H9 (cell line): ENCODE results near the gene ATF6. TPM values are rescaled to one million over a fixed set of nuclear protein-coding genes. Genes with fewer than 3 reads are reported as not detected.

Source experiments
- DNase-seq: peaks from one replicate; pipeline ENCODE4 v3.0.0-alpha.2; 2017
- H2AFZ ChIP-seq: one replicate; pipeline ENCODE4 v1.6.1; 2013; ENCODE audit warnings: mild to moderate bottlenecking, low read length, control low read depth, moderate library complexity
- H2AK5ac ChIP-seq: 2 replicates; pipeline ENCODE4 v1.6.1; 2013; ENCODE audit warnings: low read length, control low read depth, mixed read lengths; ENCODE audit not compliant: insufficient read length
- H2BK120ac ChIP-seq: one replicate; pipeline ENCODE4 v1.6.1; 2013; ENCODE audit warnings: low read depth, mild to moderate bottlenecking, low read length, control low read depth, inconsistent platforms; ENCODE audit not compliant: poor library complexity, severe bottlenecking
- H2BK12ac ChIP-seq: 2 replicates; pipeline ENCODE4 v1.6.1; 2013; ENCODE audit warnings: low read length, control low read depth, mixed read lengths, low read depth; ENCODE audit not compliant: insufficient read length
- H2BK15ac ChIP-seq: 2 replicates; pipeline ENCODE4 v1.6.1; 2013; ENCODE audit warnings: low read depth, low read length, control low read depth
- H2BK20ac ChIP-seq: one replicate; pipeline ENCODE4 v1.6.1; 2013; ENCODE audit warnings: low read depth, mild to moderate bottlenecking, low read length, control low read depth, inconsistent platforms; ENCODE audit not compliant: poor library complexity, severe bottlenecking
- H2BK5ac ChIP-seq: 2 replicates; pipeline ENCODE4 v1.6.1; 2013; ENCODE audit warnings: low read length, control low read depth, mixed read lengths; ENCODE audit not compliant: insufficient read length
- H3K14ac ChIP-seq: 2 replicates; pipeline ENCODE4 v1.6.1; 2013; ENCODE audit warnings: low read length, control low read depth; ENCODE audit not compliant: insufficient read depth
- H3K18ac ChIP-seq: 2 replicates; pipeline ENCODE4 v1.6.1; 2013; ENCODE audit warnings: low read depth, mild to moderate bottlenecking, mixed read lengths, low read length, control low read depth; ENCODE audit not compliant: insufficient read length
- H3K23ac ChIP-seq: 2 replicates; pipeline ENCODE4 v1.6.1; 2013; ENCODE audit warnings: low read length, control low read depth, mixed read lengths, low read depth; ENCODE audit not compliant: insufficient read length
- H3K23me2 ChIP-seq: 2 replicates; pipeline ENCODE4 v1.6.1; 2013; ENCODE audit warnings: low read depth, mild to moderate bottlenecking, mixed read lengths, low read length, control low read depth; ENCODE audit not compliant: insufficient read length, poor library complexity, severe bottlenecking
- H3K27ac ChIP-seq: 2 replicates; pipeline ENCODE4 v1.5.1; 2013; ENCODE audit warnings: low read length, control low read depth, mixed read lengths, low read depth; ENCODE audit not compliant: insufficient read length
- H3K27me3 ChIP-seq: 2 replicates; pipeline ENCODE4 v1.6.1; 2013; ENCODE audit warnings: low read length, control low read depth, inconsistent platforms; ENCODE audit not compliant: insufficient read depth
- H3K4ac ChIP-seq: 2 replicates; pipeline ENCODE4 v1.6.1; 2013; ENCODE audit warnings: low read depth, mild to moderate bottlenecking, control low read depth, inconsistent platforms, low read length, moderate library complexity
- H3K4me1 ChIP-seq: 2 replicates; pipeline ENCODE4 v1.6.1; 2013; ENCODE audit warnings: low read length, control low read depth, inconsistent platforms; ENCODE audit not compliant: insufficient read depth
- H3K4me2 ChIP-seq: 2 replicates; pipeline ENCODE4 v1.6.1; 2013; ENCODE audit warnings: low read length, control low read depth, mixed read lengths; ENCODE audit not compliant: insufficient read length, insufficient read depth
- H3K56ac ChIP-seq: 2 replicates; pipeline ENCODE4 v1.6.1; 2013; ENCODE audit warnings: low read depth, mild to moderate bottlenecking, mixed read lengths, low read length, control low read depth; ENCODE audit not compliant: insufficient read length
- H3K79me1 ChIP-seq: 2 replicates; pipeline ENCODE4 v1.6.1; 2013; ENCODE audit warnings: low read depth, mild to moderate bottlenecking, moderate library complexity, low read length, control low read depth, inconsistent platforms; ENCODE audit not compliant: insufficient read depth, poor library complexity, severe bottlenecking
- H3K79me2 ChIP-seq: 2 replicates; pipeline ENCODE4 v1.6.1; 2013; ENCODE audit warnings: low read length, control low read depth, inconsistent platforms; ENCODE audit not compliant: insufficient read depth
- H3K9ac ChIP-seq: 2 replicates; pipeline ENCODE4 v1.6.1; 2013; ENCODE audit warnings: low read length, control low read depth, mixed read lengths; ENCODE audit not compliant: insufficient read length; ENCODE audit errors: extremely low read depth
- H3K9me3 ChIP-seq: one replicate; pipeline ENCODE4 v1.6.1; 2013; ENCODE audit warnings: low read depth, low read length, inconsistent platforms; ENCODE audit not compliant: control insufficient read depth
- H3T11ph ChIP-seq: one replicate; pipeline ENCODE4 v1.6.1; 2013; ENCODE audit warnings: mild to moderate bottlenecking, low read length, control low read depth, inconsistent platforms
- H4K20me1 ChIP-seq: one replicate; pipeline ENCODE4 v1.6.1; 2013; ENCODE audit not compliant: control insufficient read depth, insufficient read length, insufficient read depth
- H4K5ac ChIP-seq: 2 replicates; pipeline ENCODE4 v1.6.1; 2013; ENCODE audit warnings: low read depth, mild to moderate bottlenecking, mixed read lengths, low read length, control low read depth; ENCODE audit not compliant: insufficient read length
- H4K8ac ChIP-seq: replicated peaks from 2 replicates; pipeline ENCODE4 v1.6.1; 2013; ENCODE audit warnings: low read length, control low read depth, mixed read lengths, low read depth; ENCODE audit not compliant: insufficient read length
- H4K91ac ChIP-seq: 2 replicates; pipeline ENCODE4 v1.6.1; 2013; ENCODE audit warnings: low read depth, mild to moderate bottlenecking, moderate library complexity, mixed read lengths, low read length, control low read depth; ENCODE audit not compliant: insufficient read length
- H3K27ac Mint-ChIP-seq, 3 experiments: 2 replicates in 2 of 3; 3 replicates in 1 of 3; pipeline ENCODE4 v1.8.0; 2020 to 2021; ENCODE audit warnings: mixed read lengths in 3 of 3, mild to moderate bottlenecking in 1 of 3, moderate library complexity in 1 of 3
- H3K27me3 Mint-ChIP-seq: 2 replicates; pipeline ENCODE4 v1.8.0; 2021; ENCODE audit warnings: low read depth, mild to moderate bottlenecking, moderate library complexity, mixed read lengths
- H3K36me3 Mint-ChIP-seq, 3 experiments: 2 replicates in 2 of 3; 3 replicates in 1 of 3; pipeline ENCODE4 v1.8.0; 2020 to 2021; ENCODE audit warnings: low read depth in 3 of 3, mixed read lengths in 3 of 3; ENCODE audit not compliant: insufficient read depth in 1 of 3
- H3K4me1 Mint-ChIP-seq, 2 experiments: 2 replicates each; pipeline ENCODE4 v1.8.0; 2020; ENCODE audit warnings: mixed read lengths in 2 of 2
- H3K4me3 Mint-ChIP-seq, 2 experiments: 2 replicates in 1 of 2; 3 replicates in 1 of 2; pipeline ENCODE4 v1.8.0; 2020 to 2021; ENCODE audit warnings: mild to moderate bottlenecking in 2 of 2, mixed read lengths in 2 of 2, moderate library complexity in 1 of 2
- H3K9me3 Mint-ChIP-seq, 2 experiments: 2 replicates in 1 of 2; 3 replicates in 1 of 2; pipeline ENCODE4 v1.8.0; 2020; ENCODE audit warnings: mild to moderate bottlenecking in 2 of 2, mixed read lengths in 2 of 2, moderate library complexity in 1 of 2
- CTCF ChIP-seq: fragments of 200-600 bp; sonication (generic); conservative IDR thresholded peaks from 3 replicates; pipeline ENCODE4 v1.8.0; 2021; ENCODE audit warnings: antibody characterized with exemption, mild to moderate bottlenecking
- WGBS: extraction: QIAGEN DNeasy Blood & Tissue Kit; methylation state at CpG from one replicate; pipeline ENCODE4 v1.1.7; 2013; ENCODE audit warnings: missing lambda C conversion rate, low lambda C conversion rate, mixed read lengths; ENCODE audit not compliant: insufficient read length; ENCODE audit errors: extremely low coverage; 5-methylcytosine and 5-hydroxymethylcytosine counted together
- total RNA-seq: library from RNA; stranded (reverse); gene quantifications from 2 replicates; pipeline ENCODE4 v1.2.1, GENCODE V29; 2021

ATF6 gene
- total RNA-seq, 1 experiment from 2014 or later: 11.2 TPM

- no peak overlapping the region for H3K18ac ChIP-seq
- no peak overlapping the region for H4K5ac ChIP-seq
Measured at GRCh38 chr1:161838362-161838761, 72.2 kb downstream of the ATF6 start.

More at GRCh38 chr1:161838362-161838761, 72.2 kb downstream of the ATF6 start:
- H3K36me3 Mint-ChIP-seq: peaks cover 0 to 9% (median 5%) of the 10 kb centered on the region in 3 experiments; a peak in 4 of 7 replicates
- Histone ChIP-seq H3K14ac (no peak overlapping the region), H3K9me3 (no peaks in the 10 kb centered on the region), H3K23ac (no peak overlapping the region), H2BK15ac (no peak overlapping the region), H3K4ac (no peak overlapping the region), H2AK5ac (no peak overlapping the region), H3K27me3 (no peaks in the 10 kb centered on the region), H2AFZ (no peak overlapping the region), H2BK5ac (no peak overlapping the region), H2BK120ac (no peak overlapping the region), H3T11ph (no peak overlapping the region), H4K8ac (no peak overlapping the region), H3K4me2 (no peak overlapping the region), H3K27ac (no peak overlapping the region), H2BK20ac (no peak overlapping the region), H3K79me1 (no peaks in the 10 kb centered on the region), H4K20me1 (no peaks in the 10 kb centered on the region), H3K9ac (no peak overlapping the region), H3K79me2 (no peaks in the 10 kb centered on the region), H3K23me2 (no peaks in the 10 kb centered on the region), H2BK12ac (no peak overlapping the region), H4K91ac (no peak overlapping the region), H3K4me1 (no peaks in the 10 kb centered on the region), H3K56ac (no peak overlapping the region)
- H3K27me3 Mint-ChIP-seq: no peaks in the 10 kb centered on the region; the same call in 1 of the 2 replicates
- no CpG with 5 or more reads among the region's 3 CpGs for WGBS
- peaks cover 6% of the 10 kb centered on the region in 2 experiments for H3K9me3 Mint-ChIP-seq
- TF ChIP-seq CTCF: no peak
- H3K27ac Mint-ChIP-seq: no peak overlapping the region
- no peak overlapping the region for H3K4me3 Mint-ChIP-seq
- no peaks in the 10 kb centered on the region for H3K4me1 Mint-ChIP-seq
- no peak for DNase-seq
